OCI-LY7 (cell line): Measurements from ENCODE around the gene DEPP1. TPM values are rescaled to one million over a fixed set of nuclear protein-coding genes. Genes with fewer than 3 reads are reported as not detected.

Source experiments
- BruUV-seq: library from RNA; stranded (reverse); fragments of 400-500 nt; replicated peaks from 2 replicates; lab custom pipeline; 2021; lab: Mats Ljungman, UMichigan
- CTCF ChIA-PET: fragments of 300-600 bp; sonication (Branson Sonifier 250); formaldehyde crosslinking; loops from one replicate; lab custom pipeline; 2022; ENCODE audit warnings: antibody characterized with exemption; ENCODE audit not compliant: unreplicated experiment; lab: Charles Lee
- POLR2A ChIA-PET: fragments of 300-600 bp; sonication (Branson Sonifier 250); formaldehyde crosslinking; loops from one replicate; lab custom pipeline; 2022; ENCODE audit warnings: antibody characterized with exemption; lab: Charles Lee
- DNase-seq: peaks from one replicate; pipeline ENCODE4 v3.0.0-alpha.2; 2015; ENCODE audit warnings: low spot score
- H2AFZ ChIP-seq: fragments of 200-600 bp; sonication (generic), shearing (Covaris generic); 2 replicates; pipeline ENCODE4 v1.6.1; 2014; ENCODE audit warnings: mild to moderate bottlenecking, antibody characterized with exemption, low read length, moderate library complexity
- H3K27ac ChIP-seq: fragments of 200-600 bp; sonication (generic); 2 replicates; pipeline ENCODE4 v1.5.1; 2014; ENCODE audit warnings: mixed run types, low read depth, mild to moderate bottlenecking, moderate library complexity, low read length, inconsistent platforms; ENCODE audit not compliant: poor library complexity, severe bottlenecking
- H3K36me3 ChIP-seq: fragments of 200-600 bp; sonication (generic); 2 replicates; pipeline ENCODE4 v1.6.1; 2014; ENCODE audit warnings: mild to moderate bottlenecking, antibody characterized with exemption, low read length, moderate library complexity, mixed read lengths; ENCODE audit not compliant: insufficient read depth
- H3K4me1 ChIP-seq: fragments of 200-600 bp; sonication (generic); 2 replicates; pipeline ENCODE4 v1.5.1; 2014; ENCODE audit warnings: mild to moderate bottlenecking, low read length; ENCODE audit not compliant: insufficient read depth, poor library complexity, severe bottlenecking
- H3K4me2 ChIP-seq: fragments of 200-600 bp; sonication (generic); 2 replicates; pipeline ENCODE4 v1.6.1; 2014; ENCODE audit warnings: mild to moderate bottlenecking, low read length
- H3K4me3 ChIP-seq: fragments of 200-600 bp; sonication (generic); 2 replicates; pipeline ENCODE4 v1.5.1; 2014; ENCODE audit warnings: mild to moderate bottlenecking, low read depth, low read length; ENCODE audit not compliant: poor library complexity, severe bottlenecking
- H3K79me2 ChIP-seq: fragments of 200-600 bp; sonication (generic); 2 replicates; pipeline ENCODE4 v1.6.1; 2016; ENCODE audit warnings: low read depth, mild to moderate bottlenecking, low read length, moderate library complexity, mixed read lengths; ENCODE audit not compliant: insufficient read depth
- H3K9me2 ChIP-seq: fragments of 200-600 bp; sonication (generic); 2 replicates; pipeline ENCODE4 v1.6.1; 2016; ENCODE audit warnings: mild to moderate bottlenecking, low read length, mixed read lengths; ENCODE audit not compliant: insufficient read depth
- H3K9me3 ChIP-seq: fragments of 200-600 bp; sonication (generic); 2 replicates; pipeline ENCODE4 v1.6.1; 2014; ENCODE audit warnings: mild to moderate bottlenecking, mixed run types, low read length, mixed read lengths
- H4K20me1 ChIP-seq: fragments of 200-600 bp; sonication (generic); 2 replicates; pipeline ENCODE4 v1.6.1; 2014; ENCODE audit warnings: mild to moderate bottlenecking, antibody characterized with exemption, low read length, moderate library complexity, mixed read lengths; ENCODE audit not compliant: insufficient read depth
- CTCF ChIP-seq: fragments of 200-600 bp; sonication (generic); conservative IDR thresholded peaks from 2 replicates; pipeline ENCODE4 v1.5.1; 2014; ENCODE audit warnings: mild to moderate bottlenecking, antibody characterized with exemption, low read length, moderate library complexity, mixed read lengths
- EZH2phosphoT487 ChIP-seq: fragments of 200-600 bp; sonication (generic); IDR thresholded peaks from 2 replicates; pipeline ENCODE4 v1.6.1; 2018; ENCODE audit warnings: low read depth, borderline replicate concordance, mild to moderate bottlenecking, mixed run types, antibody characterized with exemption, low read length, moderate library complexity, mixed read lengths
- intact Hi-C: fragments of 100-400 bp; cut with micrococcal nuclease; formaldehyde crosslinking; loops from one replicate; pipeline ENCODE4 v1.10.0; 2022; ENCODE audit not compliant: unreplicated experiment
- total RNA-seq, 2 experiments: library from RNA; depleted of rRNA in 1 of 2; stranded (reverse); fragments of >200 nt in 1 of 2; shearing (Covaris generic) in 1 of 2; gene quantifications; 2 replicates each; pipeline ENCODE4 v1.2.3, GENCODE V29; 2014 to 2022

The DEPP1 gene
- total RNA-seq, 2 experiments from 2014 or later: 0.09 TPM; not detected in 1

GRCh38 chr10:44947371-44948152 lies 31.0 kb downstream of the DEPP1 start:
- POLR2A ChIA-PET: no interaction called here
- H3K36me3 ChIP-seq: no peaks in the 10 kb centered on the region
- intact Hi-C loops: no loop called here
- CTCF ChIA-PET: interaction anchor here (0.6 kb wide), 2 partner anchors 67 to 196 kb away, joined by 3 read pairs; no protein-coding TSS in a partner anchor
- H2AFZ ChIP-seq: no peak overlapping the region
- no peak overlapping the region for H3K4me3 ChIP-seq
- H3K79me2 ChIP-seq: no peaks in the 10 kb centered on the region
- H3K9me2 ChIP-seq: no peaks in the 10 kb centered on the region
- no TSS peak for BruUV-seq
- DNase-seq: no peak
- H3K27ac ChIP-seq: no peak overlapping the region
- peaks cover 16% of the 10 kb centered on the region for H3K4me1 ChIP-seq
- H3K9me3 ChIP-seq: peaks cover 7% of the 10 kb centered on the region; the same call in 1 of the 2 replicates
- no peaks in the 10 kb centered on the region for H4K20me1 ChIP-seq
- TF ChIP-seq CTCF (no peak), EZH2phosphoT487 (no peak)
- H3K4me2 ChIP-seq: peak overlapping the region; percentile 40

DNA sequence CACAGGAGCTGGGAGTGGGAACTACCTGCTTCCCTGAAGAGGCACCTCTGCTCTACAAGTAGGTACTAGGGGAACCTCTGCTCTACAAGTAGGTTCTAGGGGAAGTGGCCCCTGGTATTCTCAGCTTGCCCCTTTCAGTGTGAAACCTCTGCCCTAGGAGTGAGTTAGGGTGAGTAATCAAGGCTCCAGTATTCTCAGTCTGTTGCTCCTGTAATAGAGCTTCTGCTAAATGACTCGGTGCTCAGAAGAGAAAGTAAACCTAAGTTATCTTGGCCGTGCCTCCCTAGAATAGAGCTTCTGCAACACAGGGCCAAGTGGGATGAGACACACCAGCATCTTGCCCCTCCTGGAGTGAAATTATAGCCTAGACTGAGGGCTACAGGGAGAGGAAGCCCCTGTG lies 32.4 kb downstream of the DEPP1 start:
- TF ChIP-seq EZH2phosphoT487: no peak
- no peak for TF ChIP-seq CTCF
- intact Hi-C loops: no loop called here
- CTCF ChIA-PET: no interaction called here
- H4K20me1 ChIP-seq: no peaks in the 10 kb centered on the region
- H3K4me1 ChIP-seq: peaks cover 16% of the 10 kb centered on the region
- DNase-seq: no peak
- no peaks in the 10 kb centered on the region for H3K9me2 ChIP-seq
- H3K36me3 ChIP-seq: no peaks in the 10 kb centered on the region
- peaks cover 7% of the 10 kb centered on the region; the same call in 1 of the 2 replicates for H3K9me3 ChIP-seq
- H3K4me3 ChIP-seq: no peak overlapping the region
- no peak overlapping the region for H3K4me2 ChIP-seq
- no TSS peak for BruUV-seq
- POLR2A ChIA-PET: interaction anchor here (0.6 to 0.7 kb wide), 2 partner anchors 41 to 56 kb away, joined by 3 to 4 read pairs; no protein-coding TSS in a partner anchor
- no peak overlapping the region for H2AFZ ChIP-seq
- no peak overlapping the region for H3K27ac ChIP-seq
- H3K79me2 ChIP-seq: no peaks in the 10 kb centered on the region

GRCh38 chr10:44944354-44944753 lies 34.3 kb downstream of the DEPP1 start:
- POLR2A ChIA-PET: no interaction called here

More at GRCh38 chr10:44944354-44944753, 34.3 kb downstream of the DEPP1 start:
- Histone ChIP-seq H2AFZ (no peak overlapping the region), H3K9me2 (no peaks in the 10 kb centered on the region), H3K4me3 (no peak overlapping the region), H3K4me1 (peaks cover 16% of the 10 kb centered on the region), H3K79me2 (no peaks in the 10 kb centered on the region), H4K20me1 (no peaks in the 10 kb centered on the region), H3K36me3 (no peaks in the 10 kb centered on the region), H3K27ac (no peak overlapping the region), H3K9me3 (peaks cover 7% of the 10 kb centered on the region; the same call in 1 of the 2 replicates), H3K4me2 (no peak overlapping the region)
- TF ChIP-seq CTCF: no peak
- TF ChIP-seq EZH2phosphoT487: no peak
- intact Hi-C loops: no loop called here
- no peak for DNase-seq
- no TSS peak for BruUV-seq
- CTCF ChIA-PET: no interaction called here
